GM12872 (cell line): ENCODE data around the gene SPRN.

ENCODE experiments used
- CTCF ChIP-seq: IDR thresholded peaks from 3 replicates; pipeline ENCODE4 v1.5.1; 2011; ENCODE audit warnings: low read depth, mild to moderate bottlenecking, low read length, moderate library complexity; ENCODE audit not compliant: insufficient read depth

SPRN gene

GRCh38 chr10:133373174-133374090 is 51.0 kb downstream of the SPRN start, which contains the start of gene ECHS1:
TSS of gene ECHS1 (minus strand) at chr10:133373354. CDS start at chr10:133373333, 21 bp downstream.
- no peak for TF ChIP-seq CTCF

GRCh38 chr10:133372507-133372906 is 51.9 kb downstream of the SPRN start:
- no peak for TF ChIP-seq CTCF
